Activated effector memory CD4-positive, alpha-beta T cell treated with anti-CD3 and anti-CD28 coated beads, Interleukin-2, amount 50 U/mL, for 16 hours (primary cell): ENCODE results near the gene PGAP3.
A peak's percentile ranks its signal among the peaks of the same experiment; 100 is the strongest.

Source experiments
- DNase-seq: peaks from one replicate; pipeline ENCODE4 v3.0.0-alpha.2; 2020

Gene PGAP3

DNA sequence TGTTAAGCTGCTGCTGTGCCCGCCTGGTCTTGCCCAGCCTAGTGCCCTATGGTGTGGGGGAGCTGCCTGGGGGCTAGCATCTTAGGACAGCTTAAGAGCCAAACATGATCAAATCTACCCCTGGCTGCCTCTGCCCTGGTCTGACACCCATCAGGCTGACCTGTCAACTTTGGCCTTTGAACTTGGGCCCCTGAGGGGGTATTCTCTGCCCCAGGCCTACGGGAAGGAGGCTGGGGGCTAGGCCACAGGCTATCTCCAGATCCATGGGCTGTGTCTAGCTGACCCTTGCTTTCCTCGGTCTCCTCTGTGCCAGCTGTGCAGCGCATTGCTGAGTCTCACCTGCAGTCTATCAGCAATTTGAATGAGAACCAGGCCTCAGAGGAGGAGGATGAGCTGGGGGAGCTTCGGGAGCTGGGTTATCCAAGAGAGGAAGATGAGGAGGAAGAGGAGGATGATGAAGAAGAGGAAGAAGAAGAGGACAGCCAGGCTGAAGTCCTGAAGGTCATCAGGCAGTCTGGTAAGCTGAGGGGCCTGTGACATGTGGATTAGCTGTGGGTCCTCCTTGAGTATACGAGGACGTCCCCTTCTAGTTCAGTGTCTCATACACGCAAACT, 54.2 kb downstream of the PGAP3 start:
- no peak for DNase-seq

DNA sequence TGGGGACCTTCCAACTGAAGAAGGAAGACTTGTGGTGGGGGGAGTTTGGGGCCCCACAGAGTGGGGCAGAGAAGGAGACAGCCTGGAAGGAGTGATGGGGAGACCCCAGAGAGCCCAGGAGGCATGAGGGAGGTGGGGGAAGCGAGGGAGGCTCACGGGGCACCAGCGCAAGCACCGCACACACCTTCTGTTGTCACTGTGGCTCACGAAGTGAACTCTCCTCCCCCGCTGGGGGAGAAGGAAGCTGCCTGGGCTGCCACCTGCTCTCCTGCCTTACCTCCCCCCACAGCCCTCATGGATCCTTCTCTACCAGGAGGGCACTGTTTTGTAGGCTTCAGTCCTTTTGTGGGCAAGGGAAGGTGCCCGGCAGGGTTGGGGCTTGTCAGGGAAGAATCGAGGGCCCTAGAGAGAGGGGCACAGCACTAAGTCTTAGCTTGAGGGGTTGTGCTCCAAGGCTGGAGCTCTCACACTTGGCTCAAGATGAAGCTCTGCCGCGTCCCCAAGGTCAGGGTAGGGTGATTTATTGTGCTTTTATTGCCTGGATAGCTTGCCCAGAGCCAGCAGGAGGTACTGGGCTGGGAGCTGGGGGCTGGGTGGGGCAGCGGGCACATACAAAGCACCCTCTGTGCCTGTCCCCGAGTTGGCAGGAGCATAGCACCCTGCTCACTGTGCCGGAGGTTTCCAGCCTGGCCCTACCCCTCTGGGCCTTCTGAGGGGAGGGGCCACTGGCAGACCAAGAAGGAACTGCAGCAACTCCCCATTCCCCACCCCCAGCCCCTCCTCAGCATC, 55.5 kb downstream of the PGAP3 start:
- no peak for DNase-seq

DNA sequence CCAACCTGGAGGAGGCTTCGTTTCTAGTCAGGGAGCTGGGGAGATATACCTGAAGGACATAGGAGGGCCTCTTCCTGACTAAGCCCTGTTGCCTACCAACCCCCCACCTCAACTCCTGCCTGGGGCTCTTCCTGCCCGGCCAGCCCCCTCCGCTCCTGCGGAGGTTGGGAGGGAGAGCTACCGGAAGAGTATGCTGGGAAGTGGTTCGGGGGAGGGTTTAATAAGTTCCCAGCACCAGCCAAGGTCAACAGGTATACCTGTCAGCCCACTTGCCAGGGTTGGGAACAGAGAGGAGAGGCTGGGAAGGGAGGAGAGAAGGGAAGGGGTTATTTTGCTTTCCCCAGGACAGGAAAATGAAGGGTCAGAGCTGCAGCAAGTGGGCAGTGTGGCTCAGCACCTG, 56.5 kb downstream of the PGAP3 start:
- DNase-seq = no peak

DNA sequence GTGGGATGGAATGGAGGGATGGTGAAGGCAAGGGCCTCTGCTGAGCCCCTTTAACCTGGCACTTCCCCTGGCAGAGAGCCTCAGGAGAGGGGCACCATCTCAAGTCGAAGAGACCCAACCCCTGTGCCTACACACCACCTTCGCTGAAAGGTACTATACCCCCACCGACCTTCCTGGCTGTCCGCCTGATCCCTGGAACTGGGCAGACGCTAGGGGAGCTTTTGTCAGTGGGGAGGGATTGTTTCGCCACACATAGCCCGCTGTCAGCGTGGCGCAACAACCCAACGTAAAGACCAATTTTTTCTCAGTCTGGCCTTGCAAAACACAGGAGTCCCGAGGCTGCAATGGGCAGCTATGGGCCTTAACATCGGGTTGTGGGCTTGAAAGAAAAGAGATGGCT, 58.0 kb downstream of the PGAP3 start:
- DNase-seq = no peak

DNA sequence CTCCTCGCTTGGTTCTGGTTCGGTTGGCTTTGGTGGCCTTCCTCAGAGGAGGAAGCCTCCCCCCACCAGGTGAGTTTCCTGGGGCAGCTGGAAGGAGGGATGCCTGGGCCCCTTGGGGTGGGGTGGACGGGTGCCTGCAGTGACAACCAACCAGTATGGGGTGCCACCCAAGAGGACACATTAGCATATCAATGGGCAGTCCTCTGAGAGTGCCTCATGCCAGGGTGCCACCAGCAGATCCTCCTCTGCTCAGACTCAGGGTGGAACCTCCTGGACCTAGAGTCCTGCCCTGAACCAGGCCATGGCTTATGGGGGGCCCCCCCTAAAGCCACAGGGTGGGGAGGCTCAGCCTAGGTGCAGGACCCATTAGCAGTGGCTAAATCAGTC, 58.4 kb downstream of the PGAP3 start:
- DNase-seq = no peak

DNA sequence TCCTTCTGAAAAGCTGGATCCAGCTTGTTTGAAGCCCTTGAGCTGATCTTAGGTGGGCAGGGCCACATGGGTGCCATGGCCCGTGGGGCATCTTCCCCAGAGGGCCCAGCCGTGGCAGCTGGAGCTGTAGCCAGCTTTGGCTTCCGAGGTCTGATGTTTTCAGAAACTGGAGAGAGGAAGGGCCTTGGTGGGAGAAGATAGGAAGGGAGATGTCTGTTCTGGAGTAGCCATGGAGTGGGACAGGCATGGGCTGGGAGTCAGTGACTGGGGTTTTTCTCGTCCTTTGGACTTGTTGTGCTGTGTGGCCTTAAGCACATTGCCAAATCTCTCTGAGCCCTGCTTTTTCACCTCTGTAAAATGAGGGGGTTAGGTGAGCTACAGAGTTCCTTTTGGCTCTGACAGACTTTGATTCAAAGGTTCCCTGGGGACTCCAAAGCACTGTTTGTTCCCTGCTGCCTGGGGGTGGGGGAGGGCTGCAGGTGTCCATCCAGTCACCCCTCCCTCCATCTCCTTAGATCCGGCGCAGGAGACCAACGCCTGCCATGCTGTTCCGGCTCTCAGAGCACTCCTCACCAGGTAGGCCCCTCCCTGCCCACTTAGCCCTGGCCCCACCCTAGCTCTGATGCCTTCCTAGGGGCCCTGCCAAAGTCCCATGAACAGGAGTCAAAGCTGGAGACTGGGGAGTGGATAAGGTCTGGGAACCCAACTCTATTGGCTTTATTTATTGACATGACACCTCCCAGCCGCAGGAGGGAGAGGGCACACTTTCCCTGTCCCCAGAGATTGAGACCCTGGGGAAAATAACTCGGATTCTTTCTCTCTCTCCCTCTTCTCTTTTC, 59.0 kb downstream of the PGAP3 start:
- no peak for DNase-seq

DNA sequence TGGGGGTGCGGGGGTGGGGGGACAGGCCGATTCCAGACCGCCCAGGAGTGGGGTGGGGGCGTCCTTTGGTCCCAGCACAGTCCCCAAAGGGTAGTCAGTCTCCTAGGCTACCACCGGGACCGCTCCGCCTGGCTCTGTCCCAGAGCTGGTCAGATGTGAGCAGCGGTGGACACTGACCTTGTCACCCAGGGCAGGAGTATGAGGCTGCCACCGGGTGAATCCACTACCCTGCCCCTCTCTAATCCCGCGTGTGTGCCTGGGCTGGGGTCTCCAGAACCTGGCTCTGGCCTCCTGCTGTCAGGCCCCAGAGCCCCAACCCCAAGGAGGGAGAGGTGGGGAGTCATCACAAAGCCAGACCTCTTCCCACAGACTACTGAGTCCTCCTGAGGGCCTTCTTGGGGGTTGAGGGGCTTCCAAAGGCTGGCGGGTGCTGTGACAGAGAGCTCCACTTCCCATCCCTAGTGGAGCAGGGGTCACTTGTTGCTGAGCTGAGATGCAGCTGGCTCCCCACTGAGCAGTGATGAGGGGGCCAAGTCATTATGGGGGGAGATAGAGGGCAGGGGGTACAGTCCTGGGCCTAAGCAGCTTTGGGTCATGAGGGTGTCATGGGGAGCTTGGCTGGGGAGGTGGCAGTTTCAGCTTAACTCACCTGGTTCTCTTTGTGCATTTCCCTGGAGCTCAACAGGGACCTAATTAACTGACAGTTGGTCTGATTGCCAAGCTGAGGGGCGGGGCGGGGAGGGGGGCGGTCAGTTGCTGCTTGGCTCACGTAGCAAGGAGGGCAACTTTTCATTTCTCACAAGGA, 59.9 kb downstream of the PGAP3 start:
- DNase-seq = no peak

DNA sequence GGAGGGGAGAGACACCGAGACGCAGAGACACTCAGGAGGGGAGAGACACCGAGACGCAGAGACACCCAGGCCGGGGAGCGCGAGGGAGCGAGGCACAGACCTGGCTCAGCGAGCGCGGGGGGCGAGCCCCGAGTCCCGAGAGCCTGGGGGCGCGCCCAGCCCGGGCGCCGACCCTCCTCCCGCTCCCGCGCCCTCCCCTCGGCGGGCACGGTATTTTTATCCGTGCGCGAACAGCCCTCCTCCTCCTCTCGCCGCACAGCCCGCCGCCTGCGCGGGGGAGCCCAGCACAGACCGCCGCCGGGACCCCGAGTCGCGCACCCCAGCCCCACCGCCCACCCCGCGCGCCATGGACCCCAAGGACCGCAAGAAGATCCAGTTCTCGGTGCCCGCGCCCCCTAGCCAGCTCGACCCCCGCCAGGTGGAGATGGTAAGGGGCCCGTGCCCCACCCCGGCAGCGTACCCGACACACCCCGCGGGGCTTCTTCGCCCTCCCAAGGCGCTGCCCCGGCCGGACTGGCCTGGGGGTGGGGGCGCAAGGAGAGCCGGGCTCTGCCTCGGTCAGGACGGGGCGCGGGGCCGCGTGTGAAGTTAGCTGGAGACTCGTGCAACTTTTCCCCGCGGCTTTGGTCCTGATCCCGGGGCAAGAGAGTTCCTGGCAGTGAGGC, 60.7 kb downstream of the PGAP3 start:
- DNase-seq = no peak

DNA sequence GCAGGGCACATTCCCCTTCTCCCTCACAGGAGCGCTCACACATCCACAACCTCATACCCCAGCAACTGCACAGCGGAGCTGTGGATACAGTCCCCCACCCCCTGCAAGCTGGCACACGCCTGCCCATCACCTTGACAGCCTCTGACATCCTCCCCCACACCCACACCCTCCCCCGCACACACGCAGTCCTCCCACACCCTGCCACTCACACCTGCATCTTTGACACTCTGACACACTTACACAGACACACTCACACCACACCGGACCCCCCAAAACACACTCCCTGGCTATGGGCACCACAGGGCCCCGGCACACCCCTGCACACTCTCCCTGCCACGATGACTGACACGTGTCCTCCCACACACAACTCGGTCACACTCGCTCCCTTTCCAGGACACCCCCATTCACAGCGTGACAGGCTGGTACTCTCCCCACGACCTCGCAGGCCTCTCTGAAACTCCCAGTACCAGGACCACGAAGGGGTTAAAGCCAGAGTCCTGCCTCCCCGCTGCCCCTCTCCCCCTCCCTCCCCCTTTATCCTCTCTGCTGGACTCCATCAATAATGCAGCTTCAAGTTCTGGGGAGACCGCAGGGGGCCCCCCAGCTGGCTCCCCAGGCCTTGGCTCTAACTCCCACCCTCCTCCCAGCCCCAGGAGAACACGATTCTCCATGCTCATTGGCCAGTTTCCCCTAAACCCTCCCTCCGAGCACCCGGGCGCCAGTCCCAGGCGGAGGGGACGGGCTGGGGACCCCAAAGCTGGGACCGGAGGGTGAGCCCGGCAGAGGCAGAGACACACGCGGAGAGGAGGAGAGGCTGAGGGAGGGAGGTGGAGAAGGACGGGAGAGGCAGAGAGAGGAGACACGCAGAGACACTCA, 61.4 kb downstream of the PGAP3 start, which contains the start of gene PPP1R1B:
PPP1R1B (plus strand) TSS at position 782 of the 876 bp plus-strand sequence. CDS start 441 bp downstream, outside the sequence.
- DNase-seq = no peak

DNA sequence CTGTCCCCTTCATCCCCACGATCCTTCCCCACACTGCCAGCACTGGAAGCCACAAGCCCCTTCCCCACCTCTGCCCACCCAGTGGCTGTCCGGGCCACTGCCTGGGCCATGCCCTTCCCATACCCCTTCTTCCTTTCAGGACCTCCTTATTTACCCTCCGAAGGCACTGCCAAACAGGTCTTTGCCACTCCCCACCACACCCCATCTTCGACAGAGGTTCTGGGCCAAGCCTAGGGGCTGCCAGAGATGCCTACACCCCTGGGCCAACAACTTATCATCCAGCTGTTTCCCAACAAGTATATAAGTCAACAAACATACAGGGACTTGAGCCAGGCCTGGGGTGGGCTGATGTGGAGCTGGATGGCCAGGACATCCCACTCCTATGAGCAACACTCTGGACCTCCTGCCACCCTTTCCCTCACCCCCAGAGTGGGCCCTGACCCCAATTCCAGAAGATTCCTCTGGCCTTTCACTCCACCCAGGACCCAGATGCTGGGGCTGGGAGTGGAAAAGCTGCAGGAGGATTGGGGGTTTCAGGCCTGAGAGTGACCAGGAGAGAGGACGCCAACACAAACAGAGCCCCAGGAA, 62.6 kb downstream of the PGAP3 start:
- DNase-seq = no peak

DNA sequence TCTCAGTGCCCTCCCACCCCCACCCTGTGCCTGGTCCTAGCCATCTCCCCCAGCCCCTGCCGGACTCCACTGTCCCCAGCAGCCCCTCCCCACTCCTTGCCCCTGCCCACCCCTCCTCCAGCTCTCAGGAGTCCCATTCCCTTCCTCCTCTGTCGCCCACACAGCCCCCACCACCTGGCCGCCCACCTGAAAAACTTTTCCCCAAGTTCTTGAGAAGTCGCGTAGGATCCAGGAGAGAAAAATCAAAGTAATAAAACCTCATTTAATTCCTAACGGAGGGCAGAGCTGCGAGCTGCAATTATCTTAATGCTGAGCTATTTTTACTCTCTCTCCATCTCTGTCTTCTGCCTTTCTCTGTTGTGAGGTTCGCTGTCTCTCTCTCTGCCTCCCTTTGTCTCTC, 63.5 kb downstream of the PGAP3 start:
- no peak for DNase-seq

DNA sequence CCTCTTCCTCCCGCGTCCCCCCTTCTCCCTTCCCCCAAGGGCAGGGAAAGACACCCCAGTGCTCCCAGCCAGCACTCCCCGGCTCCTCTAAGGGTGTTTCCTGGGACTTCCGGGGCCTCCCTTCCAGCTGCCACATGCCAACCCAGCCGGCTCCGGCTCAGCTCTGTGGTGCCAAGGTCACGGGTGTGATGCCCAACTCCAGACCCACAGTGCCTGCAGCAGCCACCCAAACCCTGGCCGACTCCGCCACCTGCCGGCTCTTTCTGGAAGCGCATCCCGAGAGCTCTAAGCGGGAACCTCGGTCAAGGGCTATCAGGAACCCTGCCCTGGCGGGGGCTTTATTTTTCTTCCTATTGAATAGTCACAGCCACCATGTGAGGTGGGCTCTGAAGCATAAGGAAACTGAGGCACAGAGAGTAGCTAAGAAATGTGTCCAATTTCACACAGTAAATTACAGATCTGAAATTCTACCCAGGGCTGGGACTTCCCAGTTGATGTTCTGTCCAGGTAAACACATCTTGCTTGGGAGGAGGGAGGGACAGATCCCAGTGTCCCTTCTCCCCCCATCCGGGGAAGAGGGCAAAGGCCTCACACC, 64.4 kb downstream of the PGAP3 start:
- peak; percentile 95 for DNase-seq

DNA sequence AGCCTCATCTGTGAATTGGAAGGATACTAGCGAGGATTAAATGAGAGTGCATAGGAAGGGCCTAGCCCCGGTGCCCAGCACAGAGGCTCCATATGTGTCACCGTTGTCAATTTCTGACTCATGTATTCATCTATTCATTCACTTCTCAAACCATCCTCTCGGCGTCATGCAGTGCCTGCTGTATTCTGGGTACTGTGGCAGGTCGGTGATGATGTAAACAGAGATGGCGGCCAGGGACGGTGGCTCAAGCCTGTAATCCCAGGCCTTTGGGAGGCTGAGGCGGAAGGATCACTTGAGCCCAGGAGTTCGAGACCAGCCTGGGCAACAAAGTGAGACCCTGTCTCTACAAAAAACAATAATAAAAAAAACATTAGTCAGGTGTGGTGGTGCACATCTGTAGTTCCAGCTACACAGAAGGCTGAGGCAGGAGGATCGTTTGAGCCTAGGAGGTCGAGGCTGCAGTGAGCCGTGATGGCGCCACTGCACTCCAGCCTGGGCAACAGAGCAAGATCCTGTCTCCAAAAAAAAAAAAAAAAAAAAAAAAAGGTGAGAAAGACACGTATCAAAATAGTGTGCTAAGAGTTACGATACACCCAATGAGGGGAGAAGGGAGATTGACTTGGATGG, 65.4 kb downstream of the PGAP3 start:
- peak; percentile 83 for DNase-seq

DNA sequence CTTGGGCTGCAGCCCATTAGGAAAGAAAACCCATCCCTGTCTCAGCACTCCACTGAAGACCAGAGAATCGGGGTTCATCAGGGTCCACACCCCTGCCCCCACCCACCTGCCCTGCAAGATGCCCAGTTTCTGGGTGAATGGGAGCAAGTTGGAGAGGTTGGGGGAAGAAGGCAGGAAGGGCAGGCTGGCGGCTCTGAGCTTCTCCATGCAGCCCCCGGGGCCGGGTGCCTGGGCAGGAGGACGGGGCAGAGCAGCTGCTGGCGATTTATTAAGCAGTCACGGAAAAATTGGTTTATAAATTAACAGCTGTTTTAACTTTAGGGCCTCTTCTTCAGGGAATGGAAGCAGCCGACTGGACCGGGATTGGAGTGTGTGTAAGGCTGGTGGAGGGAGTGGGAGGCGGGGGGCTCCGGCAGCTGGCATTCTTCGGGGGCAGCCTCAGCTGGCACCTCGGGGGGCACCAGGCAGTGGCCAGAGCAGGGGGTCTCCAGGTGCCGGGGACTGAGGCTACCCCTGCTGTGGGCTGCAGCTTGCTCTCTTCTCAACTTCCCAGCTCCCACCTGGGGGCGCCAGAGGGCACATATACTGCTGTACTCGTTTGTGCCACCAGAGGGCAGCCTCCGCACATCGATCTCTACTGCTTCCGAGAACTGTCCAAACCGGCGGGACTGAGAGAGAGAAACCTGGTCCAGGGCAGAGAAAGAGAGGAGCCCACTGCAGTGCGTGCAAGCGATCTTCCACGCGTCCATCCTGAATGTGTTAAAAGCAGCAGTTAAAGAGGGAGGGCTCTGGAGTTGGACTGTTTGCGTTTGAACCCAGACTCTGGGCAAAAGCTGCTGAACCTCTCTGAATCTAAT, 66.1 kb downstream of the PGAP3 start:
- DNase-seq = peak; percentile 96
